Caki2 (cell line): ENCODE measurements around the gene MBIP. TPM values are rescaled to one million over a fixed set of nuclear protein-coding genes. Genes with fewer than 3 reads are reported as not detected.
"Not testable (repeated sequence)": the region's sequence is repeated elsewhere in the genome, so short reads cannot be mapped to it uniquely, and the experiment has no call there.

ENCODE experiments used
- DNase-seq: peaks from one replicate; pipeline ENCODE4 v3.0.0-alpha.2; 2015; ENCODE audit warnings: low read depth
- in situ Hi-C: cut with HindIII; loops from 2 replicates; pipeline ENCODE4 v1.10.0; 2016; ENCODE audit warnings: low sequenced_read_pairs, low pct_unique_long_range_greater_than_20kb, mixed read lengths
- total RNA-seq: library from RNA; depleted of rRNA; stranded (reverse); fragments of >200 nt; shearing (Covaris generic); gene quantifications from 2 replicates; pipeline ENCODE4 v1.2.3, GENCODE V29; 2014; ENCODE audit warnings: low replicate concordance; rRNA removed

Gene MBIP
- total RNA-seq: 4.4 and 8.8 TPM in 2 replicates

GRCh38 chr14:36320200-36320896, at the start of gene MBIP:
MBIP (minus strand) TSS chr14:36320637; CDS start chr14:36320588, 49 bp downstream.
- in situ Hi-C loops: no loop called here
- DNase-seq: peak; percentile 87

GRCh38 chr14:36367985-36368774, 47.7 kb upstream of the MBIP start:
- DNase-seq: no peak
- in situ Hi-C loops: no loop called here

- in situ Hi-C loops: no loop called here
- DNase-seq: peak; percentile 6
Measured at GRCh38 chr14:36365766-36366165, 45.3 kb upstream of the MBIP start.

GRCh38 chr14:36363704-36364103, 43.3 kb upstream of the MBIP start:
- no peak for DNase-seq
- in situ Hi-C loops: no loop called here

- in situ Hi-C loops: no loop called here
- no peak for DNase-seq
Measured at GRCh38 chr14:36362648-36363047, 42.2 kb upstream of the MBIP start.

GRCh38 chr14:36361210-36361853, 40.9 kb upstream of the MBIP start:
- no peak for DNase-seq
- in situ Hi-C loops: no loop called here

- DNase-seq: no peak
- in situ Hi-C loops: no loop called here
Measured at GRCh38 chr14:36356862-36357261, 36.4 kb upstream of the MBIP start.

GRCh38 chr14:36346052-36346451, 25.6 kb upstream of the MBIP start:
- in situ Hi-C loops: no loop called here
- no peak for DNase-seq

- in situ Hi-C loops: no loop called here
- no peak for DNase-seq
Measured at GRCh38 chr14:36344211-36344610, 23.8 kb upstream of the MBIP start.

GRCh38 chr14:36341811-36342210, 21.4 kb upstream of the MBIP start:
- in situ Hi-C loops, DNase-seq: not testable (repeated sequence)

GRCh38 chr14:36340276-36340890, 19.9 kb upstream of the MBIP start:
- in situ Hi-C loops: no loop called here
- DNase-seq: no peak

- in situ Hi-C loops: no loop called here
Measured at GRCh38 chr14:36339816-36340215, 19.4 kb upstream of the MBIP start.

GRCh38 chr14:36333119-36333518, 12.7 kb upstream of the MBIP start:
- no peak for DNase-seq
- in situ Hi-C loops: no loop called here

More at GRCh38 chr14:36339816-36340215, 19.4 kb upstream of the MBIP start:
- no peak for DNase-seq

GRCh38 chr14:36327573-36327972, 7.1 kb upstream of the MBIP start:
- DNase-seq, in situ Hi-C loops: not testable (repeated sequence)

- in situ Hi-C loops: no loop called here
- no peak for DNase-seq
Measured at GRCh38 chr14:36325853-36326252, 5.4 kb upstream of the MBIP start.

GRCh38 chr14:36324897-36325296, 4.5 kb upstream of the MBIP start:
- in situ Hi-C loops: no loop called here
- no peak for DNase-seq

- in situ Hi-C loops: no loop called here
- no peak for DNase-seq
Measured at GRCh38 chr14:36320897-36321381, 502 bp upstream of the MBIP start.

- in situ Hi-C loops: no loop called here
- DNase-seq: no peak
Measured at GRCh38 chr14:36319899-36320199, 588 bp downstream of the MBIP start.

- no peak for DNase-seq
- in situ Hi-C loops: no loop called here
Measured at GRCh38 chr14:36317650-36318049, 2.8 kb downstream of the MBIP start.
